ENCODE measurements around the gene ZBTB4.

DNA sequence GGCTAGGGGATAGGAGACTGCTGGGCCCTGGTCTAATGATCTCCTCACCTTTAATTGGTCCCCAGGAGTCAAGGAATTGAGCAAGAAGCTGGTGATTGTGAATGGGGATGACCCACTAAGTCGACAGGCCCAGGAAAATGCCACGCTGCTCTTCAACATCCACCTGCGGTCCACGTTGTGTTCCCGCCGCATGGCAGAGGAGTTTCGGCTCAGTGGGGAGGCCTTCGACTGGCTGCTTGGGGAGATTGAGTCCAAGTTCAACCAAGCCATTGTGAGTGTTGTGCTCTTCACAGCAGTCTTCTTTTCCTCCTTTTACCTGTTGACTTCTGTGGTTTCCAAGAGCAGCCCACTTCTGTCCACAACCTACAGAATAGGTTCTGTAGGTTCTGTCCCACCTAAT is 24.1 kb upstream of the ZBTB4 start:
- TF ChIP-seq, protein P1, sequence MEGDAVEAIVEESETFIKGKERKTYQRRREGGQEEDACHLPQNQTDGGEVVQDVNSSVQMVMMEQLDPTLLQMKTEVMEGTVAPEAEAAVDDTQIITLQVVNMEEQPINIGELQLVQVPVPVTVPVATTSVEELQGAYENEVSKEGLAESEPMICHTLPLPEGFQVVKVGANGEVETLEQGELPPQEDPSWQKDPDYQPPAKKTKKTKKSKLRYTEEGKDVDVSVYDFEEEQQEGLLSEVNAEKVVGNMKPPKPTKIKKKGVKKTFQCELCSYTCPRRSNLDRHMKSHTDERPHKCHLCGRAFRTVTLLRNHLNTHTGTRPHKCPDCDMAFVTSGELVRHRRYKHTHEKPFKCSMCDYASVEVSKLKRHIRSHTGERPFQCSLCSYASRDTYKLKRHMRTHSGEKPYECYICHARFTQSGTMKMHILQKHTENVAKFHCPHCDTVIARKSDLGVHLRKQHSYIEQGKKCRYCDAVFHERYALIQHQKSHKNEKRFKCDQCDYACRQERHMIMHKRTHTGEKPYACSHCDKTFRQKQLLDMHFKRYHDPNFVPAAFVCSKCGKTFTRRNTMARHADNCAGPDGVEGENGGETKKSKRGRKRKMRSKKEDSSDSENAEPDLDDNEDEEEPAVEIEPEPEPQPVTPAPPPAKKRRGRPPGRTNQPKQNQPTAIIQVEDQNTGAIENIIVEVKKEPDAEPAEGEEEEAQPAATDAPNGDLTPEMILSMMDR (conservative IDR thresholded peaks at IDR 0.05; ENCODE audit: low read length) = no peak
- TF ChIP-seq EZH2phosphoT487 (IDR thresholded peaks at IDR 0.05; ENCODE audit: borderline replicate concordance, low read depth, low read length) = no peak
